HG02763 (cell line): ENCODE measurements around the gene KIAA0319L.

Experiments used
- ATAC-seq: cut with Tn5 transposase; IDR thresholded peaks from one replicate; pipeline ENCODE4 v1.9.1; 2021; ENCODE audit warnings: mild to moderate bottlenecking, moderate library complexity; ENCODE audit not compliant: unreplicated experiment

KIAA0319L gene

GRCh38 chr1:35539824-35540261 is 17.4 kb downstream of the KIAA0319L start:
- no peak for ATAC-seq

- ATAC-seq, result no peak
These were observed 18.0 kb downstream of the KIAA0319L start for GRCh38 chr1:35539073-35539823.

GRCh38 chr1:35537806-35538205 is 19.4 kb downstream of the KIAA0319L start:
- no peak for ATAC-seq

DNA sequence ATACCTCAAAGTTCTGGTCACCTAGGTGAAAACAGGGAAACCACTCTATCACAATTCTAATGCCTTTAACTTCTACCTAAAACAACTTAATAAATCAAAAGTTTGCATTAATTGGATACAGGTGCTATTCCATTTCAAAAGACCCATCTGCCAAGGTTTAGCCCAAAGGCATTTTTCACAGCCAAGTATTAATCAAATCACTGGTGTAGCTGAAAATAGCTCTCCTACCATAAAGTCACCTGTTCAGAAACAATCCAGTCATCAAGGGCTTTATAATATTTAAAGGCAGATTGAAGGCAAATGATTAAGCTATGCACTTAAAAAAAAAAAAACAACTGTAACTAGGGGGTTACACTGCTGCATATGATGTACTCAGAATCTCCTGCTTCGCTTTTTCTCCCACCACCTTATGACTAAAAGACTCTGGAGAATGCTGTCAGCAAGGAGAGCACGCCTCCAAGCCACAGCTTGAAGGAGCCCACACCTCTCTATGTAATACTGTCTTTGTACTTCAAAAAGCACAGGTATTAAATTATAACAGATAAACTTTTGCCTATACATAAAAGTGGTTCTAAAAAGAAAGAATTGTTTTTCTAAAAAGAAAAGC is 20.5 kb downstream of the KIAA0319L start:
- ATAC-seq, result no peak

DNA sequence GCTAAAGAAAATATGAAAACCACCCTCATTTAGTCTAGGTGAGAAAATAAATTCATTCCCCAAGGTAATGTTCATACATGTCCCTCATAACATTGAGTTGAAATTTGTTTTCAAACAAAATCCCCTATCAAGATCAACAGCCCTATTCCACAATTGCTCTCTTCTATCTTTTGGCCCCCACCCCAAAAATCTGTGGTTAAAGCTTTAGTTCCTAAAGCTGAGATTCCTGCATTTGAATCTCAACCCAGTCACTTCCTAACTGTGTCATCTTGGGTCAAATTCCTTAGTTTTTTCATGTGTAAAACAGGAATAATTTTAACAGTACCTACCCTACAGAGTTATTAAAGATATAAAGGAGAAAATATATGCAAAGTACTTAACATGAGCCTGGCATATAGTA is 22.0 kb downstream of the KIAA0319L start:
- ATAC-seq, result no peak

DNA sequence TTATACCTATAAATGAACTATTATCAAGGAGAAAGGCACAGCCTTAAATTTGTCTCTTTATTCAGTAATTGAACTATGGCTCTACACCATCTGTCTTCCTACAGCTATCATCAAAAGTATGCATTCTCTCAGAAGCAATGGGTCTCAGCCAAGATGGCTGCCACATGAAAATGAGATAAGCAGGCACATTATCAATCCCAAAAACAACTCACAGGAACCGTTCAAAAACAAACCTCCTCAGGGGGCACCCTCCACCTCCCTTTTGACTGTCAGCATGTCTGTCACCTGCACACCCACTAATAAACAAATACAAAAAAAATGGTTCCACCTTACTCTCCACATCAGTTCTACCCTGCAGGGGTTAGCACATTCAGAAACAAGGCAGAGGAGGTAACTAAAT is 23.6 kb downstream of the KIAA0319L start:
- no peak for ATAC-seq

- no peak for ATAC-seq
These were observed 24.5 kb downstream of the KIAA0319L start for GRCh38 chr1:35532497-35533223.

DNA sequence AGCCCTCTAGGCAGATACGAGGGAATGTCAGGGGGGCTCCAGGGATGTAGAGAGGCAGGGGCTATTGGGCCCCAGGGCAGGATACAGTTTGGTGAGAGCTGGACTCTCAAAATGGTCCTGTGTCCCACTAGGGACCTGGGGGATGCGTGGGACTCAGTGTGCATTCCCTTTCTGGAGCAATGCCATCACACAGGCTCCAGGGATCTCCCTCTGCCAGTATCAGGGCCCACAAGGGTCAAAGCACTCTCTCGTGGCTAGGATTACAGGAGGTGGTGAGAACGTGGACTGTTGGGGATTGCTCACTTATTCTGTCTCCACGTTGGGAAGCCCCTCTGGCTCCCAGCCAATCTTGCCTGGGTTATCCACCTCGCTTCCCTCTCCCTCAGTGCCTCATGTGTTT is 25.8 kb downstream of the KIAA0319L start:
- no peak for ATAC-seq

DNA sequence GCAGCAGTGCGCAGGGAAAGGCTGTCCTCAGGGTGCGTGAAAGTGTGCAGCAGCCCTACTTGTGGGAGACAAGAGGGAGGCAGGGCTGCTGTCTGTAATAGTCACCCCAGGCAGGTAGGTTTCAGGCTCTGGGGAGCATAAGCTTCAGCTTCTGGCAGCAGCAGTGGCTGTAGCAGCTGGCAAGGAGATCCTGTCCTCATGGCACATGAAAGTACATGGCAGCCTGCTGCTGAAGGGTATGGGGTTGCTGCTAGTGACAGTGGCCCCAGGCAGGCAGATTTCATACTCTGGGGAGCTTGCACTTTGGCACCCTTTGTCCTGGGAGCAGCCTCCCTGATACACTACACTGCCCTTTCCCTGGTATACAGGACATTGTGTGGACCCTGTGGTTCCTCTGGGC is 26.3 kb downstream of the KIAA0319L start:
- no peak for ATAC-seq

DNA sequence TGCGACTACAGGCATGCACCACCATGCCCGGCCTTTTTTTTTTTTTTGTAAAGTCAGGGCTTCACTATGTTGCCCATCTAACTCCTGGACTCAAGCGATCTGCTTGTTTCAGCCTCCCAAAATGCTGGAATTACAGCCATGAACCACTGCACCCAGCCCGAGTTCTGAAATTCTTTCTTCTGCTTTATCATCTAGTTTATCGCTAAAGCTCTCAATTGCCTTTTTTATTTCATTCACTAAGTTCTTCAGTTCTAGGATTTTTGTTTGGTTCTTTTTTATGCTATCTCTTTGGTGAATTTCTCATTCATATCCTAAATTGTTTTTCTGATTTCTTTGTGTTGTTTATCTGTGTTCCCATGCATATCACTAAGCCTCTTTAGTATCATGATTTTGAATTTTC is 27.0 kb downstream of the KIAA0319L start:
- no peak for ATAC-seq

DNA sequence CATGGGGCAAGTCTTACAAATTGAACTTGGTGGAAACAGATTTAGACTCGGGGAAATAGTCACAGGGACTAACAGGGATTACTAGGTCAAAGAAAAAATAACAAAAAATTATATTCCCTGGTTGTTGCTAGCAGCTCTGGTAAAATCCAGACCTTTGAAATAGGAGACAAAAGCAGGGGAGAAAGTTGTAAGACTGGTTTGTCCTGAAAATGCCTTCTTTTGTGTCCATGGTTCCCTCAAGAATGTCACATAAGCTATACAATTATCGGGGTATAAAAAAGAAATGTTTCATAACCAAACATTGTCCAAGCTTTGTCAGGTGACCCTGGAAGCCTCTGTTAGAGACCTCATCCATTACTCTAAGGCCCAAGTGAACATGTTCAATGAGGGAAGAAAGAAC is 33.1 kb downstream of the KIAA0319L start:
- ATAC-seq, result no peak

DNA sequence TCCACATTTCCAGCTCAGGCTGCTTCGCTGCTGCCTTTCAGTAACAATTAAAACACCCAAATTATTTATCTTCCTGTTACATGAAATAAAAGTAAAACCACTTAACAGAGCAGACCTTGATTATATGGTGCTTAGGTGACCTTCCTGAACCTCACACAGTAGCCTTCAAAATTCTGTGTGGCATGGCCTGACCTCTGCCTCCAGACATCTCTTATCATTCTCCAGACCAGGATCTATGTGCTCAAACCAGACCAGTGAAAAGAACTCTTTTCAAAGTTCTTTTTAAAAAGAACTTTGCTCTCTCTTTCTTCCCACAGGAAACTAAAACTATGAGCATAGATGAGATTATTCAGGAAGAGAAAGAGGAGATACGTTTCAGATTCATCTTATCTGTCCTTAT is 37.8 kb downstream of the KIAA0319L start:
- ATAC-seq, result no peak

GRCh38 chr1:35518183-35518582 is 39.0 kb downstream of the KIAA0319L start:
- no peak for ATAC-seq

DNA sequence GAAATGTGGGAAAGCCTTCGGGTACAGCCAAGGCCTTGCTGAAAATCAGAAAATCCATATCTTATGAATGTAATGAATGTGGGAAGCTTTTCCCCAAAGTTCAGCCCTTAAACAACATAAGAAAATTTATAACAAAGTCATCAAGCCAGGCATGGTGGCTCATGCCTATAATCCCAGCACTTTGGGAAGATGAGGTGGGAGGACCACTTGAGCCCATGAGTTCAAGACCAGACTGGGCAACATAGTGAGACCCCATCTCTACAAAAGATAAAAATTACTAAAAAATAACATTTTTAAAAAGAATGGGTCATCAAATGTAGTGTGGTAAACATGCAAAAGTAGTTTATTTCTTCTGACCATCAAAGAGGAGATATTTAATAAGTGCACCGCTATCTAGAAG is 45.9 kb downstream of the KIAA0319L start:
- no peak for ATAC-seq

DNA sequence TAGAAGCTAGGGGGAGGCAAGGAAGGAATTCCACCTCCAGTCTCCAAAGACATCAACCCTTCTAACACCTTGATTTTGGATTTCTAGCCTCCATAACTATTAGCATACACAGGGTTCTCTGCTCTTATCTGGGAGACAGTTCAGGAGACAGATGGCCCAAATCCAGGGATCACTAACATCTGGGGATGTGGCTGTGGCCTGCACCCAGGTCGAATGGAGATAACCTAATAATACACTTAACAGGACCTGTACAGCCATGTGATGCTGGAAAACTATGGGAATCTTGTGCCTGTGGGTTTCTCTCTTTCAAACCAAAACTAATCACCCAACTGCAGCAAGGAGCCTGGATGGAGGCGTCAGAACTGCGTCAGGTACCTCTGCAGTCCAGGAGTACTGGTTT is 47.6 kb downstream of the KIAA0319L start:
- ATAC-seq, result no peak

- ATAC-seq, result no peak
These were observed 49.3 kb downstream of the KIAA0319L start for GRCh38 chr1:35507947-35508346.

DNA sequence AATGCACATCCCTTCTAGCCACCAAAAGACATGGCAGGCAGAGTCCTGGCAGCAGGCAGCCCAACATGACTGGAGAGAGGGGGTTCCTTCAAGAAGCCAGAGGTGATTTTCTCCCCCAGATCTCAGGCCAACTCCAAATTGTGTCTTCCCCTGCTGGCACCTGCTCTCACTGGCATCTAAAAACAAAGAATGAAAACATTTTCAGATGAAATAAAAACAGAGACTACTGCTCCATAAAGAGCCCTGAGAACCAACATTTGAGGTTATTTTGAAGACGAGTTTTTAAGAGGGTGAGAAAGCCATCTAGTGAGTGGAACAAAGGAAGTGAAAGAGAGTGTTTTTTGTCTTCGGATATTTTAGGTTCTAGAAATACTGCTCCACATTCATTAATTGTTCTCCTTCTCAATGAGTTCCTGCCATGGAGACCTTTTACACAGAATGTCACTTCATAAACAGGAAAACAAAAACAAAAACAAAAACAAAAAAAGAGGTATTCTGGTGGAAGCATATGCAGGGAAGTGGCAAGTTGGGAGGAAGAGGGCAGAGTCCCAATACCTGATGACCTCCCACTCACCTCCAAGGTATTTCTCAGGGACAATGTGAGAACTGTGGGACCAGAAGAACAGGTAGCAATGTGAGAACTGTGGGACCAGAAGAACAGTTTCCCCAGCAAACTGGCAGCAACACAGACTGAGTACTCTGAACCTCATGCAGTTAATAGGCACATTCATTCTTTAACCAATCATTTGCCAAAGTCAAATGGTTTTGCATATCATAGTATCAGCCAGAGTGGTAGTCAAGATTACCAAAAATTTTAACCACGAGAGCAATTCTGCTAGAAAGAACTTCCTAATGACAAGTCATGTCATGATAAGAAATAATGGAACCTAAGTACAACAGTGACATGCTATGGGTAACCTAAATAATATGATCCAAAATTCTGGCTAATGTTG is 50.0 kb downstream of the KIAA0319L start:
- no peak for ATAC-seq

- no peak for ATAC-seq
These were observed 51.0 kb downstream of the KIAA0319L start for GRCh38 chr1:35505911-35506798.

- no peak for ATAC-seq
These were observed 55.0 kb downstream of the KIAA0319L start for GRCh38 chr1:35502242-35502641.

DNA sequence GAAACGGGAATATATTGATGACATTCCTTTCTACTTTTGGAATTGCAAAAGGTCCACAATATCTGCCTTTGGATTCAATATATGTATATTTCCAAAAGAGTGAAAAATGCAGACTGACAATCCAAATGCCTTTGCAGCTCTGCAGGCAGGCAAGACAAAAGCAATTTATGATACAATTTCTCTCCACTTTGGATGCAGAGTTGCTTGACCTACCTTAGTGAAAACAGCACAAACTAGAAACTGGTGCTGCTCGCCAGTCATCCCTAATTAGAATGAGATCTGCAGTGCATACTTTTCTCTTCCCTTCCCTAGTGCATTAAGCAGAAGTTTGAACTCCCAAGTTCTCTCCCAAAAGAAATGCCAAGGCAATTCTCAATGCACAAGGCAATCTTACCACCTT is 56.8 kb downstream of the KIAA0319L start:
- ATAC-seq, result no peak
